A673 (cell line): ENCODE results near the gene LKAAEAR1. TPM values are rescaled to one million over a fixed set of nuclear protein-coding genes. Genes with fewer than 3 reads are reported as not detected.
"Not testable (repeated sequence)": the region's sequence is repeated elsewhere in the genome, so short reads cannot be mapped to it uniquely, and the experiment has no call there.

Experiments used
- BruUV-seq: library from RNA; stranded (reverse); fragments of 400-500 nt; replicated peaks from 2 replicates; lab custom pipeline; 2021; lab: Mats Ljungman, UMichigan
- CTCF ChIA-PET: fragments of 300-600 bp; sonication (Branson Sonifier 250); formaldehyde crosslinking; loops from one replicate; lab custom pipeline; 2022; ENCODE audit warnings: antibody characterized with exemption; lab: Charles Lee
- POLR2A ChIA-PET: fragments of 300-600 bp; sonication (Branson Sonifier 250); formaldehyde crosslinking; loops from one replicate; lab custom pipeline; 2022; ENCODE audit warnings: antibody characterized with exemption; ENCODE audit not compliant: low non-redundant PET; lab: Charles Lee
- DNase-seq: peaks from one replicate; pipeline ENCODE4 v3.0.0-alpha.2; 2015; ENCODE audit warnings: low spot score
- H3K27ac ChIP-seq: fragments of 200-600 bp; sonication (generic); 2 replicates; pipeline ENCODE4 v1.5.1; 2016; ENCODE audit warnings: mixed run types, low read depth, mild to moderate bottlenecking, mixed read lengths, antibody characterized with exemption, low read length; ENCODE audit not compliant: poor library complexity, severe bottlenecking
- H3K27me3 ChIP-seq: fragments of 200-600 bp; sonication (generic); replicated peaks from 2 replicates; pipeline ENCODE4 v1.6.1; 2017; ENCODE audit warnings: mixed run types, low read depth, mild to moderate bottlenecking, mixed read lengths, antibody characterized with exemption, low read length; ENCODE audit not compliant: insufficient read depth, poor library complexity
- H3K36me3 ChIP-seq: fragments of 200-600 bp; sonication (generic); 2 replicates; pipeline ENCODE4 v1.6.1; 2016; ENCODE audit warnings: mixed run types, mild to moderate bottlenecking, mixed read lengths, antibody characterized with exemption, low read length; ENCODE audit not compliant: insufficient read depth, poor library complexity, severe bottlenecking
- H3K4me1 ChIP-seq: fragments of 200-600 bp; sonication (generic); 2 replicates; pipeline ENCODE4 v1.6.1; 2017; ENCODE audit warnings: mixed run types, mild to moderate bottlenecking, mixed read lengths, antibody characterized with exemption, low read length; ENCODE audit not compliant: insufficient read depth, poor library complexity, severe bottlenecking
- H3K4me3 ChIP-seq: fragments of 200-600 bp; sonication (generic); 2 replicates; pipeline ENCODE4 v1.5.1; 2016; ENCODE audit warnings: low read depth, mixed run types, mild to moderate bottlenecking, mixed read lengths, low read length; ENCODE audit not compliant: poor library complexity, severe bottlenecking
- H3K9me3 ChIP-seq: fragments of 200-600 bp; sonication (generic); 2 replicates; pipeline ENCODE4 v1.6.1; 2016; ENCODE audit warnings: mixed run types, low read depth, mild to moderate bottlenecking, mixed read lengths, antibody characterized with exemption, low read length; ENCODE audit not compliant: poor library complexity, severe bottlenecking
- EZH2 ChIP-seq: fragments of 200-600 bp; sonication (generic); IDR thresholded peaks from 2 replicates; pipeline ENCODE4 v1.6.1; 2017; ENCODE audit warnings: borderline replicate concordance, low read depth, mild to moderate bottlenecking, mixed read lengths, antibody characterized with exemption, low read length; ENCODE audit not compliant: poor library complexity, severe bottlenecking
- intact Hi-C: fragments of 100-400 bp; cut with micrococcal nuclease; formaldehyde crosslinking; loops from one replicate; pipeline ENCODE4 v1.10.0; 2022; ENCODE audit not compliant: unreplicated experiment
- total RNA-seq: library from RNA; stranded (reverse); gene quantifications from 2 replicates; pipeline ENCODE4 v1.2.3, GENCODE V29; 2021
- TF ChIP-seq, protein P1 (sequence below): fragments of 300-800, 200-600 bp; sonication (generic); conservative IDR thresholded peaks from 2 replicates; pipeline ENCODE4 v1.5.1; 2017; ENCODE audit warnings: low read depth, mild to moderate bottlenecking, antibody characterized with exemption, low read length, moderate library complexity, mixed read lengths

LKAAEAR1 gene
- total RNA-seq, 1 experiment from 2014 or later: 0.62 TPM

DNA sequence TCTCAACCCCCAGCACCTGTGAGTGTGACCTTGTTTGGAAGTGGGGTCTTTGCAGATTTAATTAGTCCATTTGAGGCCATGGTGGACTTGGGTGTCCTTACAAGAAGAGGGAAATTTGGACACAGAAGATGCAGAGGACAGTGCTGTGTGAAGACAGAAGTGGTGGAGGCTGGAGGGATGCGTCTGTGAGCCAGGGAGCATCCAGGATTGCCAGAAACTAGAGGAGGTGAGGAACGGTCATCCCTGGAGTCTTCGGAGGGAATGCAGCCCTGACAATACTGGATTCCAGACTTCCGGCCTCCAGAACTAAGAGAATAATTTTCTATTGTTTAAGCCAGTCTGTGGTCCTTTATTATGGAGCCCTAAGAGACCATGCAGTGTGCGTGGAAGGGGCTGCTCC is 46.1 kb upstream of the LKAAEAR1 start:
- intact Hi-C loops: no loop called here
- H3K27me3 ChIP-seq: peaks cover 36% of the 10 kb centered on the region
- ChIA-PET CTCF (no interaction called here), POLR2A (no interaction called here)
- H3K36me3 ChIP-seq: no peaks in the 10 kb centered on the region
- no peaks in the 10 kb centered on the region for H3K4me1 ChIP-seq
- no peak overlapping the region for H3K4me3 ChIP-seq
- BruUV-seq: no TSS peak
- H3K27ac ChIP-seq: no peak overlapping the region
- no peaks in the 10 kb centered on the region for H3K9me3 ChIP-seq
- TF ChIP-seq, protein P1, sequence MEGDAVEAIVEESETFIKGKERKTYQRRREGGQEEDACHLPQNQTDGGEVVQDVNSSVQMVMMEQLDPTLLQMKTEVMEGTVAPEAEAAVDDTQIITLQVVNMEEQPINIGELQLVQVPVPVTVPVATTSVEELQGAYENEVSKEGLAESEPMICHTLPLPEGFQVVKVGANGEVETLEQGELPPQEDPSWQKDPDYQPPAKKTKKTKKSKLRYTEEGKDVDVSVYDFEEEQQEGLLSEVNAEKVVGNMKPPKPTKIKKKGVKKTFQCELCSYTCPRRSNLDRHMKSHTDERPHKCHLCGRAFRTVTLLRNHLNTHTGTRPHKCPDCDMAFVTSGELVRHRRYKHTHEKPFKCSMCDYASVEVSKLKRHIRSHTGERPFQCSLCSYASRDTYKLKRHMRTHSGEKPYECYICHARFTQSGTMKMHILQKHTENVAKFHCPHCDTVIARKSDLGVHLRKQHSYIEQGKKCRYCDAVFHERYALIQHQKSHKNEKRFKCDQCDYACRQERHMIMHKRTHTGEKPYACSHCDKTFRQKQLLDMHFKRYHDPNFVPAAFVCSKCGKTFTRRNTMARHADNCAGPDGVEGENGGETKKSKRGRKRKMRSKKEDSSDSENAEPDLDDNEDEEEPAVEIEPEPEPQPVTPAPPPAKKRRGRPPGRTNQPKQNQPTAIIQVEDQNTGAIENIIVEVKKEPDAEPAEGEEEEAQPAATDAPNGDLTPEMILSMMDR: no peak
- no peak for TF ChIP-seq EZH2
- no peak for DNase-seq

DNA sequence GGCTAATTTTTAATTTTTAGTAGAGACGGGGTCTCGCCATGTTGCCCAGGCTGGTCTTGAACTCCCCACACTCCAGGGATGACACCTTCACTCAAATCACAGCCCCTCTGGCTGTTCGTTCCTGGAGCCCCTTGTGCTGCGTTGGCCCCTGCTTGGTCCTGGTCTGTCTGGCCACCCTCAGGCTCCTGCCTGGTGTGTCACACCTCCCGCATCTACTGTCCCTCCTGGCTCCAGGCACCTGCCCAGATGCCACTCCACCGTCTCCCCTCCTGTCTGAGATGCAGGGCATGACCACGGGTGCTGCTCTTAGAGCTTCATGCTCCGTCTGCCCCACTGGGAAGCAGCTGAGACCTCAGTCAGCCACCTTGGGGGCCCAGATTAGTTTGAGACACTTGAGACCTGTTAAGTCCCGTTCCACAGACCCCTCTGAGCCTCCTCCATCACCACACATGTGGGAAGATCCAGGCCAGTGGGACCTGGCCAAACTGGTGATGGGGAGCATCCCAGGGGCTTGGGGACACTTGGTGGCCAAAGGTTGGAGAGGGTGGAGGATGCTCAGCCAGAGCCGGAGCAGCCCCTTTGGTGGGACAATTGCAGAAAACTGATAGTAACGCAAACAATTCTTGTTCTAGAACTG is 45.1 kb upstream of the LKAAEAR1 start:
- BruUV-seq: no TSS peak
- no peaks in the 10 kb centered on the region for H3K36me3 ChIP-seq
- peaks cover 39% of the 10 kb centered on the region for H3K27me3 ChIP-seq
- H3K9me3 ChIP-seq: no peaks in the 10 kb centered on the region
- no peaks in the 10 kb centered on the region for H3K4me1 ChIP-seq
- DNase-seq: no peak
- CTCF ChIA-PET: no interaction called here
- POLR2A ChIA-PET: no interaction called here
- TF ChIP-seq, protein P1: no peak
- no peak for TF ChIP-seq EZH2
- no peak overlapping the region for H3K4me3 ChIP-seq
- no peak overlapping the region for H3K27ac ChIP-seq
- intact Hi-C loops: no loop called here

DNA sequence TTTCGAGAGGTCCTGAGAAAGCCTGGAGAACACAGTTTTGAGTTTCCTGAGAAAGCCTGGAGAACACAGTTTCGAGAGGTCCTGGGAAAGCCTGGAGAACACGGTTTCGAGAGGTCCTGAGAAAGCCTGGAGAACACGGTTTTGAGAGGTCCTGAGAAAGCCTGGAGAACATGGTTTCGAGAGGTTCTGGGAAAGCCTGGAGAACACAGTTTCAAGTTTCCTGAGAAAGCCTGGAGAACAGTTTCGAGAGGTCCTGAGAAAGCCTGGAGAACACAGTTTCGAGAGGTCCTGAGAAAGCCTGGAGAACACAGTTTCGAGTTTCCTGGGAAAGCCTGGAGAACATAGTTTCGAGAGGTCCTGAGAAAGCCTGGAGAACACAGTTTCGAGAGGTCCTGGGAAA is 39.3 kb upstream of the LKAAEAR1 start:
- intact Hi-C loops: loop anchor here (5.0 kb wide), 1 partner anchor 586 kb away; the partner anchor contains the start of gene PTK6

DNA sequence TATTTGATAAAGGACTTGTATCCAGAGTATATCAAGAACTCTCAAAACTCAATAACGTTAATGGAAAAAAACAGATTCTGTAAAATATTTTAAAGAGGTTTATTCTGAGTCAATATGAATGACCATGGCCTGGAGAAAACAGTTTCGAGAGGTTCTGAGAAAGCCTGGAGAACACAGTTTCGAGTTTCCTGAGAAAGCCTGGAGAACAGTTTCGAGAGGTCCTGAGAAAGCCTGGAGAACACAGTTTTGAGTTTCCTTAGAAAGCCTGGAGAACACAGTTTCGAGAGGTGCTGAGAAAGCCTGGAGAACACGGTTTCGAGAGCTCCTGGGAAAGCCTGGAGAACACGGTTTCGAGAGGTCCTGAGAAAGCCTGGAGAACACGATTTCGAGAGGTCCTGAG is 38.7 kb upstream of the LKAAEAR1 start:
- CTCF ChIA-PET, H3K9me3 ChIP-seq, DNase-seq, BruUV-seq, H3K27ac ChIP-seq, POLR2A ChIA-PET, H3K4me3 ChIP-seq, H3K4me1 ChIP-seq, H3K36me3 ChIP-seq: not testable (repeated sequence)
- peaks cover 39% of the 10 kb centered on the region for H3K27me3 ChIP-seq
- intact Hi-C loops: loop anchor here (5.0 kb wide), 1 partner anchor 586 kb away; the partner anchor contains the start of gene PTK6

More for the DNA sequence above, 39.3 kb upstream of the LKAAEAR1 start:
- H3K9me3 ChIP-seq, H3K36me3 ChIP-seq, DNase-seq, BruUV-seq, H3K27ac ChIP-seq, POLR2A ChIA-PET, CTCF ChIA-PET, H3K4me3 ChIP-seq, H3K4me1 ChIP-seq: not testable (repeated sequence)
- peaks cover 45% of the 10 kb centered on the region for H3K27me3 ChIP-seq
